Sciatic nerve (tissue), 2 donors: Measurements from ENCODE around the gene AIM2. TPM values are rescaled to one million over a fixed set of nuclear protein-coding genes. Genes with fewer than 3 reads are reported as not detected.
"Not testable (repeated sequence)": the region's sequence is repeated elsewhere in the genome, so short reads cannot be mapped to it uniquely, and the experiment has no call there.

Experiments
- ATAC-seq: fragments of 200-7000 bp; cut with Tn5 transposase; one replicate; pipeline ENCODE4 v1.9.1; 2020; ENCODE audit warnings: mild to moderate bottlenecking, moderate library complexity
- DNase-seq: peaks from one replicate; pipeline ENCODE4 v3.0.0-alpha.2; 2020; ENCODE audit warnings: low spot score
- intact Hi-C: fragments of 100-400 bp; cut with DNase I; formaldehyde crosslinking; loops from one replicate; pipeline ENCODE4 v1.14.2; 2022
- total RNA-seq: library from RNA; stranded (reverse); fragmentation: NEBNext Ultra II Directional; extraction: Animal tissue kit (Norgen Biotek cat#: 25700); gene quantifications from one replicate; pipeline ENCODE4 v1.2.1, GENCODE V29; 2021
- donor health status: DM: no; HTN: no; CAD: no.
- donor health status: DM: no; HTN: no; CAD: no.

Gene AIM2
- total RNA-seq, 1 donor from 2014 or later: 1.5 TPM

GRCh38 chr1:159030311-159030710 lies 46.3 kb downstream of the AIM2 start:
- no peak for DNase-seq
- no peak for ATAC-seq
- intact Hi-C loops: no loop called here

- intact Hi-C loops, ATAC-seq, DNase-seq: not testable (repeated sequence)
Measured at GRCh38 chr1:159026841-159027240, 49.7 kb downstream of the AIM2 start.

- no peak for DNase-seq
- ATAC-seq: no peak
- intact Hi-C loops: no loop called here
Measured at GRCh38 chr1:159025043-159025442, 51.5 kb downstream of the AIM2 start.

- DNase-seq (no peak), ATAC-seq (no peak)
- intact Hi-C loops: no loop called here
Measured at GRCh38 chr1:159023723-159024122, 52.8 kb downstream of the AIM2 start.

- intact Hi-C loops: no loop called here
- DNase-seq: peak; percentile 64
- ATAC-seq: peak; percentile 96
Measured at GRCh38 chr1:159015440-159015909, 61.1 kb downstream of the AIM2 start.

- DNase-seq: no peak
- ATAC-seq: no peak
- intact Hi-C loops: no loop called here
Measured at GRCh38 chr1:159014851-159015250, 61.7 kb downstream of the AIM2 start.

- intact Hi-C loops: no loop called here
- ATAC-seq (no peak), DNase-seq (no peak)
Measured at GRCh38 chr1:159014003-159014571, 62.5 kb downstream of the AIM2 start.

- ATAC-seq: no peak
Measured at GRCh38 chr1:159012495-159012894, 64.1 kb downstream of the AIM2 start.

More at GRCh38 chr1:159012495-159012894, 64.1 kb downstream of the AIM2 start:
- no peak for DNase-seq
- intact Hi-C loops: no loop called here

Other genes with a start within 250 kb of the AIM2 start
- gene MNDA, start 245.4 kb downstream of the AIM2 start, total RNA-seq: 27.8 TPM
- 7.8 TPM for gene PYHIN1, start 145.2 kb downstream of the AIM2 start, total RNA-seq
- 160 TPM for gene IFI16, start 66.9 kb downstream of the AIM2 start, total RNA-seq
- 207 TPM for gene CADM3, start 94.8 kb upstream of the AIM2 start, total RNA-seq
- 156 TPM for gene ACKR1, start 128.1 kb upstream of the AIM2 start, total RNA-seq
- 3.5 TPM for gene FCER1A, start 225.6 kb upstream of the AIM2 start, total RNA-seq